ENCODE measurements around the gene ENHO.

- TF ChIP-seq YY1 (IDR thresholded peaks at IDR 0.05; ENCODE audit: insufficient read depth, insufficient read length) (no peak), SUZ12 (IDR thresholded peaks at IDR 0.05; ENCODE audit: extremely low read depth, insufficient read depth, insufficient read length) (no peak)
Observed at GRCh38 chr9:34555936-34556525, 33.2 kb upstream of the ENHO start.
